GM19324 (cell line): ENCODE measurements around the gene FRAS1.
"Not testable (repeated sequence)": the region's sequence is repeated elsewhere in the genome, so short reads cannot be mapped to it uniquely, and the experiment has no call there.

Source experiments
- ATAC-seq: cut with Tn5 transposase; IDR thresholded peaks from one replicate; pipeline ENCODE4 v1.9.1; 2021; ENCODE audit warnings: mild to moderate bottlenecking, moderate library complexity; ENCODE audit not compliant: unreplicated experiment, low FRiP score

Gene FRAS1

GRCh38 chr4:78481180-78481579 lies 424.1 kb downstream of the FRAS1 start:
- ATAC-seq: no peak

- no peak for ATAC-seq
Measured at GRCh38 chr4:78482281-78482680, 425.2 kb downstream of the FRAS1 start.

DNA sequence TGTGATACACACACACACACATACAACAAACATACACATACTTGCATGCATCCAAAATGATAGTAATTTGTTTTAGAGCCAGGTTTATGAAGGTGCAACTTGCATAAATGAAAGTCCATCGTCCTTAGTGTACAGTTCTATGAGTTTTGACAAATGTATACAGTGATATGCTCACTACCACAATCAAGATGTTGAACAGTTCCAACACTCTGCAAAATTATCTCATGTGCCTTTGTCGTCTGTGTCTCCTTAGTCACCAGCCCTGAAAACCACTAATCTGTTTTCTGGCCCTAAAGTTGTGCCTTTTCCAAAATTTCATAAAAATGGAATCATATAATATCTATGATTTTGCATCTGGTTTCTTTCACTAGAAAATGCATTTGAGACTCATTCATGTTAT lies 426.7 kb downstream of the FRAS1 start:
- no peak for ATAC-seq

- no peak for ATAC-seq
Measured at GRCh38 chr4:78484574-78484973, 427.5 kb downstream of the FRAS1 start.

GRCh38 chr4:78493731-78494130 lies 436.6 kb downstream of the FRAS1 start:
- no peak for ATAC-seq

DNA sequence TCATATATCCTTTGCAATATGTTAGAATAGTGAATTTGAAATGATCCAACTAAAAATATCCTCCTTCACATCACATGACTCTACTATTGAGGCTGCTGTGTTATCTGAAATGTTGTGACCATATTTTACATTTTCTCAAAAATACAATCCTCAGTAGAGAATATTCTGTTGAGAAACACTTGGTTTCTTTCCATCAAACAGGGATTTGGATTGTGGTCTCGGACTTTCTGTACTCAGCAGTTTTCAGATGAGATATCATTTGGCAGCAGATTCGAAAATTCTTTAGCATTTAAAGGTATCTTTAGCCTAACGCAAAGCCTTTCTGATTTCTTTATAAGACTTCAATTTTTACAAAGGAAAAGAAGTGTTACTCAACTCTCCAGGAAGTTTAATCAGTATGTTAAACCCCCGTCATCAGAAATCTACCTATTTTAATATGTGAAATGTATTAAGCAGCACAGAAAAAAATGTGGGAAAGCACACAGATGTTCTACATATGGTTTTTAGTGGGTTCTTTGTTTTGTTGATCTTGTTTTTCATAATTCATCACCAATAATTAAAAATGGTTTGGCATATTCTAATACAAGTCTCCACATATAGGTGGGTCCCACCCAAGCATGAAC lies 439.0 kb downstream of the FRAS1 start:
- ATAC-seq: no peak

- not testable (repeated sequence) for ATAC-seq
Measured at GRCh38 chr4:78506260-78506659, 449.1 kb downstream of the FRAS1 start.

GRCh38 chr4:78509043-78509442 lies 451.9 kb downstream of the FRAS1 start:
- ATAC-seq: no peak

DNA sequence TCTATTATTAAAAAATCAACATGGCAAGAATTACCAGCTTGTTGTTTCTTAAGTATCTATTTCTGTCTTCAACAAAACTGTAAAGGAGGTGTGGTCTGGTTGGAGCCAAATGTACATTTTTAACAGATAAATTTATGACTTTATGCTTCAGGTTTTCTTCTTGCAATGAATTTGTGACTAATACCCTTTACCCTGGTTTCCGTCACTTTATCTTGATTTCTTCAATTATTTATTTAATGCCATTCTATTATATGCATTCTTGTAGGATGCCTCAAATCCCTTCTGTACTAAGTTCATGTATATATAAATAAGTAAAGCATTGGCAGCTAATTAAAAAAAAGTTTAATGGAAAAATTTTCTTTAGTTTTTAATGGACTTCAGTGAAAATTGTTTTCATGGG lies 453.0 kb downstream of the FRAS1 start:
- ATAC-seq: no peak

DNA sequence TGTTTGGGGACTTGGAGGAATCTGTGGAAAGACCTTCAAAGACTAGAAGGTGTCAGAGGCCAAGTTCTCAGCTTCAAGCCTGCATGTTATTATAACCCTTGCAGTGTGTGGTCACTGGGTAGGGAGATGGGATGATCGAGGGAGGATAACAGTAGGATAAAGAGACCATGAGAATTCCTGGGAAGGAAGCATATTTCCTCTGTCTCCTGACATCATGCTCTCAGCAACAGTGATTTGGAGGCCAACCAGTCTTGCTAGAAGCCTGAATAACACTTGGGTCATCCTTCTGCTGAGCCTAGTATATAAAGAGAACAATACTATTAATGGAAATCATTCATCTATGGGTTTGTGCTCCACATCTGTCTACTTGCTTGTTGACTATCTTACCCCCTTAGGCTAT lies 453.6 kb downstream of the FRAS1 start:
- no peak for ATAC-seq

DNA sequence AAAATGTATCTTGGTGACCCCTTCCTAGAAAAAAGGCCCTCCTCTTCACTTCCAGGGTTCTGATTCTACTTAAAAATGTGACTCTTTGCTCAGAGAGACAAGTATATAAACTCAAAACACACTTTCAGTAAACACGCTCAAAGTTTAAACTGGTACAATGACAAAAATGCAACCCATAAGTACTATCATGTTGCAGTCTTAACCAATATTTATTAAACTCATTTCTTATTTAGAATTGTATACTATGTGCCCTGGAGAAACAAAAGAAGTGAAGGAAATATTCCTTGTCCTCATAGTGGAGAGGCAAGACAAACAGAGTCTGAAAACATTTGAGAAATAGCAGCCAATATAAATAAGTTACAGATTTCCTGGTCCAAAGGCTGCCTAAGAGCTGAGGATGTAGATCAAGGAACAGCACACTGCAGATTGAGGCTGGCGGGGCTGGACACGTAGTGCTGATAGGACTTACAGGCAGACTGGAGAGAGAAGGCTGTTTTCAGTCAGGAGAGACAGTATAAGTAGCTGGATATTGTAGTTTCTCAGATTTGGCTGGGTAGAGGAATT lies 455.3 kb downstream of the FRAS1 start:
- no peak for ATAC-seq

GRCh38 chr4:78513411-78513975 lies 456.4 kb downstream of the FRAS1 start:
- ATAC-seq: no peak

- ATAC-seq: no peak
Measured at GRCh38 chr4:78517050-78517652, 460.0 kb downstream of the FRAS1 start.

DNA sequence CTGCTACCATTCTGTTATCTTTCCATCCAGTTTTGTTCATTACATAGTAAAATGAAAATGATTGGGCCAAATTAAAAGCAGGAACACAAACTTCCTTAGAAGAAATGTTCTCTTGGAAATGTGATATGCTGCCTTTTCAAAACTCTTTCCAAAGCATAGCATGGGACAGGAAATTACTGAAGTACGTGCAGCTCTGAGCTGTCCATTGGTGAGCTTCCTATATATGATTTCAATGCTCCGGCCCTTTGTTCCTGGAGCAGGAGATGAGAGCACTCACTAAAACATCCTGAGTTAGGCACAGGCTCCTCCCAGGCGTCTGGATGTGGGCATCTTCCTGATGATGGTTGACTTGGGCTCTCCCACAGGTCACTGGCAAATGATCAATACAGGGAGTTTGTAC lies 461.4 kb downstream of the FRAS1 start:
- ATAC-seq: no peak

GRCh38 chr4:78519962-78520361 lies 462.8 kb downstream of the FRAS1 start:
- no peak for ATAC-seq

DNA sequence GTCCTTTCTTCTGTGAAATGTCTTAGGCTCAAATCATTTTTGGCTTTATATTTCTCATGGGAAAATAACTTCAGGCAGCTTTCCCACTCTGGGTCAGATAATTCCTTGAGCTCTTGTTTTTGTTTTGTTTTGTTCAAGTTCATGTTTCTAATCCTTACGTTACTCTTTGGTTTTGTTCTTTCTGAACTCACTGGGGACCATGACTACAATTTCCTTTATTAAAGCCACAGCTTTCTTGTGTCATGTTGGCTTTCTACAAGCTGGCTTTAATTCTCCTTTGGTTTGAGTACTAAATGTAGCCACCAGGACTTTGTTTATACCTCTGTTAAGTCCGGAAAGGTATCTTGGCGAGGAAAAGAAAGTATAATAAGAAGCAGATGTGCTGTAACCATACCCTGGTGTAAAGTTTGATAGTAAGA lies 463.7 kb downstream of the FRAS1 start:
- ATAC-seq: no peak

GRCh38 chr4:78524009-78524408 lies 466.9 kb downstream of the FRAS1 start:
- no peak for ATAC-seq

DNA sequence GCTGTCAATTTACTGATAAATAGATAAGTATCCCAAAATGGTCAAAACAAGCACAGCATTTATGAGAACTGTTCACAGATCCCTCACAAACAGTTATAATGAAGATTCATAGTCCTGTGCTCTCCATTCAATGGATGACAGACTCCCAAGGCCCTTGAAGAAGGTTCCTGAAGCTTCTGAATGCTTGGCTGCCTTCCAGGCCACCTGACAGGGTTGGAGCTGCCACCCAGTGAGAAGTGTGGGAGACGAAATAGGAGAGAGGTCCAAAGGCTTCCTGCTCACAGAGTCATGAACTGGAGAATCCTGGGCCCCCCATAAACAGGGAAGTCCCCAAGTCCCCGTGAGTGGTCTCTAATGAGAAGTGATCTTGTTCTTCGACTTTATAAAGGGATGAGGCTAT lies 468.4 kb downstream of the FRAS1 start:
- ATAC-seq: no peak

- ATAC-seq: no peak
Measured at GRCh38 chr4:78527103-78527502, 470.0 kb downstream of the FRAS1 start.

DNA sequence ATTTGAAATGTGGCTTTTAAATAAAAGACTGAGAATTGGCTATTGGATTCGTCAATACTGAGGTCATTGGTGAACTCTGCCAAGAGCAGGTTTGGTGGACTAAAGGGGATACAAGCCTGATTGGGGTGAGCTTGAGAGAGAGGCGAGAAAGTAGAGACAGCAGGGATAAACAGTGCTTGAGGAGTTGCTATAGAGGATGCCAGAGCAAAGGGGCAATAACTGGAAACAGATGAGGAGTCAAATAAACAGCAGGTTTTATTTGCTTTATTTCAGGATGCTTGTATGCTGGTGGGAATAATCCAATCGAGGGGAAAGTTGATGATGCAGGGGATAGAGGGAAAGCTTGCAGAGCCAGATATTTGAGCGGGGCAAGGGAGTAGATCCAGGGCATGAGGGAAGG lies 470.4 kb downstream of the FRAS1 start:
- ATAC-seq: no peak

GRCh38 chr4:78528327-78528726 lies 471.2 kb downstream of the FRAS1 start:
- ATAC-seq: no peak
